Stimulated activated CD4-positive, alpha-beta T cell treated with anti-CD3 and anti-CD28 coated beads, TNF-alpha, amount 100 ng/mL, for 4 hours (primary cell): ENCODE data around the gene ACKR3.

ENCODE experiments used
- DNase-seq, 3 experiments: peaks; one replicate each; pipeline ENCODE4 v3.0.0-alpha.2; 2020; ENCODE audit warnings: low read depth in 3 of 3

ACKR3 gene

DNA sequence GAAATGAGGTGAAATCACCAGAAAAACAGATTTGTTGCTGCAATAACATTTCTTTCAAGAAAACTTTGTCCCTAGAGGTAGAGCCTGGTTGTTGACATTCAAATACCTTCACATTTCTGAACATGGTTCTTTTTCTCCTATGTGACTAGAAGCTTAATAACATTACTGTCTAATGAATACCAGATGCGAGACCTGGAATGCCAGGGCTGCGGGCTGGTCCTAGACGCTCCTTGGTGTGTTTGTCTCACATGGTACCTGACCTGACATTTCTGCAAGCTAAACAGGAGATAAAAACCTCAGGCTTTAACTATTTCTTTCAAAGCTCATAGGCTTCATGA, 38.5 kb downstream of the ACKR3 start:
- DNase-seq = no peak

DNA sequence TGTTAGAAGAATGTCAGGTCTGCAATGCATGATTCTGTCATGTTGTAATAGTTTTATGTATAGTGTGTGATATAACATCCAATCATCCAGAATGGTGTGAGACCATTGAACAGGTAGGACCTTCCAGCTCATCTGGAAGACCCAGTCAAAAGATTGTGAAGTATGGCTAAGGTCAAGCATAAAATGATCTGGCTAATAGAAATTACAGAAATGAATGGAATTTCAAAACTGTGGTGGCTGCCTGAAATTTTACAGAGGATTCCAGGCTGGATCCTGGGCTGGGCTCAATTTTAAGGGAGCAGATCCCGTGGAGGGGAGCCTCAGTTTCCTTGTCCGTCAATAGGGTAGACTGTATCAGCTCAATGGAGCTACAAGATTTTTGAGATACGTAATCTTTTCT, 39.1 kb downstream of the ACKR3 start:
- DNase-seq = no peak

DNA sequence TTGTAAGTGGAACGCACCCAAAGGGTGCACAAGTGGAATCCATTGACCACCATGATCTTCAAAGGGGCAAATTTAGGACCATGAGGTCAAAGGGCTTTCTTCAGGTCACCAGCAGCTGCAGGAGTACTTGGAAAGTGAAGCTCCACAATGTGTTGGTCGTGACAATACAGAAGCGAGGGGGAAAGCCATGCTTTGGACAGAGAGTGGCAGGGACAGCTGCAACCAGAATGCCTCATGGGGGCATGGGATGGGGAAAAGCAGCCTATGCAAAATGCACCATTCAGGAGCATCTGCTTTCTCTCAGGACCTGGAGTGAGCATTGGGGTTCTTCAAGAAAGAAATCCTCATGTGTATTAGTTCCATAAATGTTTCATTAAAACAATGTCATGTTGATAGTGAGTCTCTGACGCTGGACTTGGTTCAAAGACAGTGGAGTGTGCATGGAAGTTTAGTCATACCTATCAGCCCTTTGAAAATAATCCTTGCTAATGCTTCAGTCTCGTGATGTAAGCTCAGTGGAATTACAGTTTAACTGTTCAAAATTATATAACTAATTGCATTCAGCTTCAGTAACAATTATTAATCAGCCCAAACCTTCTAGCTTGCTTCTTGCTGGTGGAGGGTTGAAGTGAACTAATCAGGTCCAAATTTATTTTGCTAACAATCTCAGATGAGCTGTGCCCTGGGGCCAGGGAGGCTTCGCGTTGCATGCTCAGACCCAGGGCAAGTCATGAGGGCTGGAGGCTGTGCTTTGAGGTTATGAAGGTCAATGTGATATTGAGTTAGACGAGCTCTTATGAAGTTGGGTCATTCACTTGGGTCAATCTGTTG, 41.6 kb downstream of the ACKR3 start:
- DNase-seq = no peak

DNA sequence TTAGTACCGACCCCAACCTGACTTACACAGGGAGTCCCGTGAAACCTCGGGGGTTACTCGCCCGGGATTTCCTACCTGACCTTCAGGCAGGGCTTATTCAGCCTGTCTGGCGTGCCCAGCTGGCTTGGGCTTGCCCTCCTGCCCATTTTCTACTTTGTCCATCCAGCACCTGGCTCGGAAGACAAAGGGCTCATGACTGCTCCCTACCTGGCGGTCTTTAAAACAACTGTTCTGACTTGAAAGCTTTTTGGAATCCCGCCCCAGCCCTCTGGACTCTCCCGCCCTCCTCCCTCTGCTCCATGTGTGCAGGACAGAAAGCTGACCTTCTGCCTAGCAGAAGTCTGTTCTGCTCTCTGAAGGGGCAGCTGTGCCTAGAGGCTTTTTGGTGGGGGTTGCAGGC, 43.1 kb downstream of the ACKR3 start:
- no peak for DNase-seq

DNA sequence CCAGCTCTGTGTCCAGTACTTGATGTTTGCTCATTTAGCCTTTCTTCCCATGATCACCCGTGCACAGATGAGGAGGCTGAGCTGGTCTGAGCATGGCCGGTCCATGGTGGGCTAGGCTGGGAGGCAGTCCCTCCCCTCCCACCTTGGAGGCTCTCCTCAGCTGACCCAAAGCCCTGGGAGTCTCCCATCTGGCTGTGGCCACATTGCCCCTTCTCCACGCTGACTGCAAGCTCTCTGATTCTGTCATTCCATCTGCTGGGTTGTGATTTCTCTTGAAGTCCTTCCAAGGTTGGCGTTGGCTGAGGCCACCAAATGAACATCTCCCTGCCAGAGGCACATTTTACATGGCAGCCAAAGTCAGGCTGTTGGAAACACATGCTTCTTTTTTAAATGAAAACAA, 44.0 kb downstream of the ACKR3 start:
- DNase-seq = no peak

DNA sequence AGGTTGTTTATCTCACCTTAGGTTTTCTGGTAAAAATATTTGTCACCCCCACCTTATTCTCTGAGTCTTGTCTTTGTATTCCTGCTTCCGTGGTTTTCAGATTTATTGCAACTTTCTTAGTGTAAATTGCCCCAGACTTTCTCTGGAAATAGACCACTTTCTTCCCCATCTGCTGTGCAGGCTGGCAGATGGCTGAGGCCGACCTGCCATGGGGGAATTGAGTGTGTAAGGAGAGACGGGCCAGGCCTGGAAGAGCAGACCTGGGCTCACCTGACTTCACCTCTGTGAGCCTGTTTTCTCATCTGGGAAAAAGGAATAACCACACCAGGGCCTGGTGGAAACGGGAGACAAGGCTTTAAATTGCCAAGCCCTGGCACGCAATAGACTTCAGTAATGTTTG, 44.9 kb downstream of the ACKR3 start:
- DNase-seq = no peak

DNA sequence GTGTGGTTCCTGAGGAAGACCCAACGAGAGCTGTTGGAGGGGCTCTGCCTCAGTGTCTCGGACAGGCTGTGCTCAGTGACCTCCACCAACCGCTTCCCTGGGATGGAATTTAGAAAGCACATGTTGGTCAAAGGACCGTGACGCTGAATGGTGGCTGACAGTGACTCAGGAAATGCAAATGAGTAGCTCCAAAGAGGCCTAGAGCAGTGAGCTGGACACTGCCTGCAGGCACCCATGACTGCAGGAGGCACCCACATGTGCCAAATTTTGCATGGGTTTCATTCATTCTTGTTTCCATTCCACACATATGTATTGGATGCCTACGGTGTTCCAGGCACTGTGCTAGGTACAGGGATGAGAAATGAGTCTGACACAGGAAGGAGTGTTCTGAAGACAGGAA, 46.4 kb downstream of the ACKR3 start:
- no peak for DNase-seq

DNA sequence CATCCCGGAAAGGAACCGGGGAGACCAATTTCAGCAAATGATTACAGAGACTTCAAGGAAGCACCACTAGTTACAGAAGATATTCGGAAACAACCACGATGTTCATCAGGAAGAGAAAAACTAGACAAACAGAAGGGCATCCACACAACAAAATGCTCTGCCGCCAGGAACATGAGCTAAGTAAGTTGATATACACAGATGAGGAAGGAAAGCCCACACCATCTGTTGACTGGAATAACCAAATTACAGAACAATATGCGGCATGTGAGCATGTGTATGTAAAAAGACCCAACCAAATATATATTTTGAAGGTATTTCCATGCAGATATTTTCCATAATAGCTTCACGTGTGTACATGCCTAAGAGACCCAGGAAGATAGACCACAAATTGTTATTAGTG, 47.0 kb downstream of the ACKR3 start:
- no peak for DNase-seq

DNA sequence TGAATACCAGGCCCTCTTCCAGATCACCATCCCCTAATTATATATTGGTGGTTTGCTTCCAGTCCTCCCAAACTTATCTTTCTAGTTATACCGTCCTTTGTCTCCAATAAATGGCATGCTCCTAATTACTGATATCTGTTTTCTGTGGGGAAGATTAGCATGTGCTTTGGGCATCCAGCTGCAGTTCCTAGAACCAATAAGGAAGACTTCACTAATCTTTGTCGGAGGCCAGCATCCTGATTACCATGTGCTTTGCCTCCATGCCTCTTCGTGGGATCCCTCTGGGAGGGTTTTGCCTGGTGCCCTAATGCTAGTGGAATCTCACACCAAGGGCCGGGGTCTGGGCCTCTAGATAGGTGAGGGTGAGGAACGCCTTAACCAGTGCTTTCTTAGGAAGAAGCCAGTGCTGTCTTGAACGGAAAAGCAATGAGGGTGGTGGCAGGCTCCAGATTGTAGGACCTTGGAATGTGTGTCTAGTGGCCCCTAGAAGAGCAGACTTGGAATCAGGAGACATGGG, 47.7 kb downstream of the ACKR3 start:
- no peak for DNase-seq

DNA sequence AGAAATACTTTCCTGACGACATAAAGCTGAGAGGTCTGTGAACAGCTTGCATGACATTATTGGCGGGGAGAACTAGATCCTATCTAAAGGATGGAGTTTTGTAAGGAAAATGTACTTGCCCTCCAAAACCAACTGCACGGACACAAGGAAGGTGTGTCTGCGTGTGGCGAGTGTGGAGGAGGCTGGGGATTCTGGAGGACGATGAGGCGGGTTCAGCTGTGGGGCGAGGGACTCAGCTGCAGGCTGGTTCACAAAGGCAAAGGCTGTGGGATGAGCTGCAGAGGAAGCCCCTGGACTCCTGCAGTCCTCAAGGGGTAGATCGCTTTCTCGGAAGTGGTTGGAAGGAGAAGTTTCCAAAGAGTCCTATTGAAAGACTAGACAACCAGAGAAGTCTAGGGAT, 48.2 kb downstream of the ACKR3 start:
- no peak for DNase-seq

DNA sequence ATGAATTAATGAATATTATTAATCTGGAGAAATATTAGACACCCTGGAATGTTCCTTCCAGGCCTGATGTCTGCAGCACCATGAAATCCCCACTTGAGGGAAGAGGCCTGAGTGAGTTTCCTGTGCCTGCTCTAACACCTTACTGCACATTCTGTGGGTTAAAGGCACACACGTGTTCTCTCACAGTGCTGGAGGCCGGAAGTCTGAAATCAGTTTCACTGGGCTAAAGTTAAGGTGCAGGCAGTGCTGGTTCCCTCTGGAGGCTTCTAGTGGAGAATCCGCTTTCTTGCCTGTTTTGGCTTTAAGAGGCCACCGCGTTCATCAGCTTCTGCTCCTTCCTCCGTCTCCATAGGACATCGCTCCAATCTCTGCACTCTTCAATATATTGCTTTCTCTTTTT, 48.7 kb downstream of the ACKR3 start:
- no peak for DNase-seq

DNA sequence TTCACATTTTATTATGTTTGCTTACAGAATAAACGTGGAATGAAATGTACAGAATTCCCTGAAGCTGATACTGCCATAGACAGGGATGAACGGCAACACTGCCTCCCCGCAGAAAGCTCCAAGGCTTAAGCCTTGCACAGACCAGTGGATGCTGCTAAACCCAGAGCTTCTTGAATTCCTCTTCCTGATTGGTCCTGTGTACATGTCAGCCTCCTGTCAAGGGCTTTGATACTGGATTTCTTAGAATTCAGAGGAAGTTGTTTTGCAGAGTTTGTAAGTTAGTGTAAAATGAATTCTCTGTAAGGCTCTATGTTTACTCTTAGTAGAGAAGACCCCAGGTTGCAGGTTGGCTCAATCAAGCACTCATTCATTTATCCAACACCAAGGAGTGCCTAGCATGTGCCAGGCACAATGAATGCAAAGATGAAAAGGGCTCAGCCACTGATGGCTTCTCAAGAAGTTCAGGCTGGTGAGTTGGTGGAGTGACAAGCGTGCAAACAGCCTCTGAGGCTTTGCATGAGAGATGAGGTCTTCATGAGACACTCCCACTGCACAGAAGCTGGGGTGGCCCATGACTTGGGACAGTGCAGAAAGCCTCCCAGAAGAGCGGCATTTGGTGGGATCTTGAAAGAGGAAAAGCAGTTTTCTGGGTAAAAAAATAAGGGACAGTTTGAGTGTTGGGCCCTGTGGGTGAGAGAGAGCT, 50.4 kb downstream of the ACKR3 start:
- DNase-seq = no peak

DNA sequence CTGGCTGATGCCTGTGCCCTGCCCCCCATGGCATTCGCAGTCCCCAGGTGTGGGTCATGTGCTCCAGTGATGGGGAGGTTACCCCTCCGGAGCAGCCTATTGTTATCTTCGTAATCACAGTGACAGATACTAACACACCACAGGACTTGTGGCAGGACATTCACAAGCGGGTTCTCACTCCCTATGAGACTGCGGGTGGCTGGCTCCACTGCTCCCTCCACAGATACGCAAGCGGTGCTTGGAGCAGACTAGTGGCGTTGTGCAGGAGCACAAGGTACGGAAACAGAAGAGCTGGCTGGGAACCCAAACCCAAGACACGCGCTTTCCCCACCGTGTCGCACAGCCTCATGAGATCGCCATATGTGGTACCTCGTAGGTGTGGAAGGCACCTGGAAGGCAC, 52.2 kb downstream of the ACKR3 start:
- DNase-seq = no peak

DNA sequence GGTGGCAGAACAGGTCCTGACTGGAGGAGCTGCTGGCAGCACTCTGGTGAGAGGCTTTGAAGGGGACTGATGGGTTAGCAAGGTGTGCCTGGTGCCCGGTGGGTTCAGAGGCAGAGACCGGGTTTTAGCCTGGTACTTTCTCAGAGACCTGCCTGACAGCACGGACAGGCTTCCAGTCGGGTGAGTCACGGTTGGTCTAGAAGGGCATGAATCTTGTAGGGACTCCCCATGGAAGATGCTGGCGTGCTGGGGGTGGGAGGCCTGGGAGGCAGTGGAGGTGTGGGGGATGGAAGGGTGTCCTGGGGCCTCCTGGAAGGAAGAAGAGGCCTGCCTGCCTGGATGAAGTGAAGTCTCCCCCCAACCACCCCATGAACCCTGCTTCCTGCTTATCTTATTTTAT, 52.6 kb downstream of the ACKR3 start:
- DNase-seq = no peak

DNA sequence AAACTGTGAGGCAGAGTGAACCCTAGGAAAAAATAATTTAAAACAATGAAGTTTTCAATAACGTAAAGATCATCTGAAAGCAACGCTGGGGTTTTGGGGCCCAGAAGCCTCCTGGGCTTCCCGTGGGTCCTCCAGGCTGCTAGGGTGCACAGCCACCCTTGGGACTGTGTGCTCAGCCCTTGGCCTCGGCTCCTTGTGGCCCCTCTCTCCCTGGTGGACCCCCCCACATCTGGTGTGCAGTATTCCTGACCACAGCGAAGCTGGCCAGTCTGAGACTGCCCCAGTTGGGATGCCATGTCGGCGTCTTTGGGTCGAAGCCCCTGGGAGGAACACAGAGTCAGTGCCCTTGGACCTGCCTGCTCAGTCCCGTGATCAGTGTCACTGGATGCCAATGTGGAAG, 53.0 kb downstream of the ACKR3 start:
- no peak for DNase-seq

DNA sequence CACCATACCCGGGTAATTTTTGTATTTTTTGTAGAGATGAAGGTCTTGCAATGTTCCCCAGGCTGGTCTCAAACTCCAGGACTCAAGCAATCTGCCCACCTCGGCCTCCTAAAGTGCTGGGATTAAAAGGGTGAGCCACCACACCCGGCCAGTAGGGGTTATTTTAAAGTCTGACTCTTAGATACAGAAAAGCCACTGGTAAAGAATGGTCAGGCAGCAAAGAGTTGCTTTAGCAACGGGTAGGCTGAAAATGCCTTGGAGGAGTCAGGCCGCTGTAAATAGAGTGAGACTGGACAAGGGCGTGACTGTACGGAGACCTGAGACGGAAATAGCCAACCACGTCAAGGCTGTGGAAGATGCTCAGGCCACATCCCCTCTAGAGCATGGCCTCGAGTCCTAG, 54.2 kb downstream of the ACKR3 start:
- DNase-seq = no peak

DNA sequence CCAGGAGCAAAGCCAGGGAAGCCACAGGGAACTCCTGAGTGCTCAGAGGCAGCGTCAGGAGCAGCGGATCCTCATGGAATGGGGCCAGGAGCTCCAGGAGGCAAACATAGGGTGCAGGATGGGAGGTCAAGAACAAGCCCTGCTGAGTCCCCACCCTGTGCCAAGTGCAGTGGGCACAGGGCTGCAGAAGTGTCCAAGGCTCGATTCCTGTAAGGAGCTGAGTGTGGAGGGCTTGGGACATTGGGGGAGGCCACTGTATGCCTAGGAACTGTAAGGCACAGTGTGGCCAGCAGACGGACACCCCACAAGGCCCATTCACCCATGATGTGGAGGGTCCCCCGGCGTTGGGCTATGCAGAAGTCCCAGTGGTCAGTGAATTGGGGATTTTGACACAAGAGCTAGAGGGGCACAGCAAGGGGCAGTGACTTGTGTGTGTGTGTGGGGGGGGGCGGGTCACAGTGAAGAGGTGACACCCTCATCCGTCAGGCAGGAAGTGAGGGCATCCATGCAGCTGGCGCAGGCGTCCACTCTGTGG, 55.6 kb downstream of the ACKR3 start:
- no peak for DNase-seq

DNA sequence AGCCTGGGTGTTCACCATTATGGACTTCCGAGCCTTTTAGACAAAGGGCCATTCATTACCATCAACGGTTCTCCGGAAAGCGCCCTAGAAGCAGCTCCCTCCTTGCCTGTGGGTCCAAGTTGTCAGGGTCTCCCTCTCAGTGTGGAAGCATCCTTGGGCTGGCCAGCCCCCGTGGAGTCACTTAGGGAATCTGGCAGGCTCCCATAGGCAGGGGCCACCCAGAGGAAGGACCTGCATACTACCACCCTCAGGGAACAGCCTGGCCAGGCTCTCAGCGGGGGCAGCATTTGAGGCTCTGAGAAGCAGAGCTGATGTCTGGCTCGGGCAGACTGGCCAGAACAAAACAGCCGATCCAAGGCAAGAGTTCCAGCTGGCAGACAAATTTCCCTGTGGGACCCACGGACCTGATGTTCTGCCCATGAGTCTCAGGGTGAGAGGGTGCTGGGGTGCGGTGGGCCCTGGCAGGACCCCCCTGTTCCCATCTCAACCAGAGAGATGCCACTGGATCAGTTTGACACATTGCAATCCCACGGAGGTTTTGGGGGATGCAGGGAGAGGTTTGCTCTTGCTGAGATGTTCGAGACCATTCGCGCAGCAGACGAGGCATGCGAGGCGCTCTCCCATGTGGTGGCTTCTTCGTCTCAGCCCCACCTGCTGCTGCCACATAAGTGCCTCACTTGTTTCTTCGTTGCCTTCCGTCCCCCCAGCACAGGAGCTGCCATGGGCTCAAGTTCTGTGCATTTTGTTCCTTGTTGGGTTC, 56.9 kb downstream of the ACKR3 start:
- no peak for DNase-seq

DNA sequence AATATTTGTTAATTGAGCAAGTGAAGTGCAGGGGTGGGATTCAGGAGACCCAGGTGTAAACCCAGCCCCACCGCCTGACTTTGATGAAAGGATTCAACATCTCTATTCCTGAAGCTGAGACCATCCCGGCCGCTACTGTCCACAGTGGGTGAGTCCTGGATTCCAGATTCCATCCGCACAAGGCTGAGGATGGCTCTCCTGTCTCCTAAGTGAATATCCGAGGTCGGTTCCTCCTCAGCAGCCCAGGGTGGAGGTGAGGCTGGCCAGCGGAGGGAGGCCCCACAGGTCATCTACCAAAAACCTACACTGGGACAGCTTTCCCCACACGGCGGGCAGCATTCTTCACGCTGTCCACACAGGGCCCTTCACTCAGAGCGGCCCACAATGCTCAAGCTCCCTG, 57.6 kb downstream of the ACKR3 start:
- no peak for DNase-seq

DNA sequence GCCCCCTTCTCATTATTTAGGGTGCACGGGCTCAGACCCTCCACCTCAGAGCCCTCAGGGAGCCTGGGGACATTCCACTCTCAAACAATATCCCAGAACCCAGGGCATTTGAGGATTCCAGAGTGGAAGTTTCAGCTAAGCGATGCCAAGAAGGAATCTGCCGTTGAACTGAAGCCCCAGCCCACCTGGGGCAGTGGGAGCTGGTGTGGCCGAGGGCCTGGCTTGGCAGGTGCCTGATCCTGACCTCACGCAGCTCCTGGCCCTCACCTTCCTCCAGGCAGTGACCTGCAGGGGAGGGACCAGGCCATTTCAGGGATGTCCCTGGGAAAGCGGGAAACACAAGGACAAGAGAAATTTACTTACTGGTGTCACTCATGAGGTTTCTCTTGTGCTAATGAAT, 58.2 kb downstream of the ACKR3 start:
- no peak for DNase-seq

DNA sequence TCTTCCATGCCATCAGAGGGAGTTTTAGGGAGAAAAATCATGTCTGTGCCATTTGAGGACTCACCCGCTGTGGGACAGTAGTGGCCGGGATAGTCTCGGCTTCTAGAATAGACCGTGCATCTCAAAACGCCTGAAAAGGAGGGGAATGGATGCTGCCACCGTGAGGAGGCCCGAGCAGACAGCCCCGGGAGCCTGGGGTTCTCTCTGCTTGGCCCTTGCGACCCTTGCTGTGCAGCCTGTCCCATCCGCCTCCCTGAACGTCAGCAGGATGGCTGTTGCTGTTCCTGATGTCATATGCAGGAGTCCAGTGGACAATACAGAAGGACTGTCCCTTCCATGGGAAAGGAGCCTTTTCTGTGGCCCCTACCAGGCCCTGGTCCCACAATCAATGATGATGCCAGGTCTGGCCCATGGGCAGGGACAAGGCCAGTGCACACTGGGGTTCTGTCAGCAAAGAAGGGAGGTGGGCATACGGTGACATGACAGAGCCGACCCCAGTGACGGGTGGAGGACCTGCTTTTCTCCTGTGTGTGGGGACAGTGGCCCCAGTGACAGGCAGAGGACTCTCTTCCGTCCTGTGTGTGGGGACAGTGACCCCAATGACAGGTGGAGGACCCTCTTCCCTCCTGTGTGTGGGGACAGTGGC, 58.8 kb downstream of the ACKR3 start:
- DNase-seq = no peak
